AG04450 (cell line): ENCODE data around the gene NUP214. TPM values are rescaled to one million over a fixed set of nuclear protein-coding genes. Genes with fewer than 3 reads are reported as not detected.
A peak's percentile ranks its signal among the peaks of the same experiment; 100 is the strongest.

Experiments
- CTCF ChIA-PET: fragments of 300-600, 350-600 bp; formaldehyde crosslinking; extraction: SDS; loops from one replicate; lab custom pipeline; 2022; ENCODE audit warnings: antibody characterized with exemption, inconsistent platforms; lab: Charles Lee
- POLR2A ChIA-PET: fragments of 350-600 bp; formaldehyde crosslinking; extraction: SDS; loops from one replicate; lab custom pipeline; 2021; ENCODE audit warnings: antibody characterized with exemption, inconsistent platforms; lab: Yijun Ruan, JAX
- DNase-seq: peaks from one replicate; pipeline ENCODE4 v3.0.0-alpha.2; 2011; ENCODE audit warnings: low read depth, low spot score
- H3K27ac ChIP-seq: one replicate; pipeline ENCODE4 v1.5.1; 2012; ENCODE audit warnings: low read depth, low read length, control low read depth
- H3K27me3 ChIP-seq: one replicate; pipeline ENCODE4 v1.6.0; 2012; ENCODE audit warnings: low read length; ENCODE audit not compliant: control insufficient read depth, insufficient read depth
- H3K4me3 ChIP-seq: 2 replicates; pipeline ENCODE4 v1.5.1; 2011; ENCODE audit warnings: mild to moderate bottlenecking, low read depth, low read length, control low read depth
- H3K9me3 ChIP-seq: 2 replicates; pipeline ENCODE4 v1.5.1; 2012; ENCODE audit warnings: low read length; ENCODE audit not compliant: control insufficient read depth, insufficient read depth
- CTCF ChIP-seq: IDR thresholded peaks from 2 replicates; pipeline ENCODE4 v1.5.1; 2011; ENCODE audit warnings: low read depth, low read length, control low read depth, inconsistent platforms
- polyA plus RNA-seq: library from polyadenylated mRNA; depleted of rRNA; stranded (reverse); fragments of >200 nt; gene quantifications from 2 replicates; pipeline ENCODE4 v1.2.3, GENCODE V29; 2011

The NUP214 gene
- polyA plus RNA-seq, 1 experiment = 7.9 TPM

GRCh38 chr9:131173995-131174394 lies 48.6 kb downstream of the NUP214 start:
- Histone ChIP-seq H3K27ac (no peak overlapping the region), H3K27me3 (no peaks in the 10 kb centered on the region), H3K4me3 (no peak overlapping the region), H3K9me3 (no peaks in the 10 kb centered on the region)
- ChIA-PET CTCF (interaction anchor here (1.6 kb wide), 1 partner anchor 162 kb away, joined by 6 read pairs; no protein-coding TSS in a partner anchor), POLR2A (no interaction called here)
- no peak for DNase-seq
- TF ChIP-seq CTCF = no peak

DNA sequence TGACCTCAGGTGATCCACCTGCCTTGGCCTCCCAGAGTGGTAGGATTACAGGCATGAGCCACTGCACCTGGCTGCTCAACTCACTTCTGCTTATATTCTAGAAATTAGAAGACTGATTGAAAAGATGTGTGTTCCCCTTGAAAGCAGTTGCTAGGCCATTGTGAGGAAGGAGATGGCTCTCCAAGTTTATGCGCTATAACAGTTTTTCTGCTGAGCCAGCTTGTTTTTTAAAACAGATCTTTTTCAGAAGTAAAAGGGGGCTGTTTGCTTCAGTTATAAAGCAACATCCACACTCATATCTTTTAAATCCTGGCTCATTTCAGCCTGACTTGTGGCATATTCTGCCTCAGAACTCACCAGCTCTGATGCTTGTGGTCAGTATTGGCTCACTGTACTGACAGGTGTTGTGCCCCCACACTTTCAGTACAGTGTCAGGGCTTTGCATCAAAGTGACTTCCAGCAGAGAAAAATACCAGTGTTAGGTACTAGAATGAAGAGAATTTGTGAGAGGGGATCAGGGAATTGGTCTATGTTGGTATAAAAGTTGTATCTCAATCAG lies 49.4 kb downstream of the NUP214 start:
- Histone ChIP-seq H3K9me3 (no peaks in the 10 kb centered on the region), H3K4me3 (no peak overlapping the region), H3K27ac (no peak overlapping the region), H3K27me3 (no peaks in the 10 kb centered on the region)
- DNase-seq = no peak
- TF ChIP-seq CTCF = no peak
- ChIA-PET POLR2A (no interaction called here), CTCF (interaction anchor here (1.6 kb wide), 1 partner anchor 162 kb away, joined by 6 read pairs; no protein-coding TSS in a partner anchor)

- Histone ChIP-seq H3K27ac (peak overlapping the region; percentile 47), H3K4me3 (no peak overlapping the region), H3K27me3 (no peaks in the 10 kb centered on the region), H3K9me3 (no peaks in the 10 kb centered on the region)
- ChIA-PET POLR2A (interaction anchor here (0.6 to 1.1 kb wide), 2 partner anchors 158 to 196 kb away, joined by 4 read pairs; no protein-coding TSS in a partner anchor), CTCF (interaction anchor here (0.6 to 7.6 kb wide), 18 partner anchors 8 to 172 kb away, joined by 3 to 199 read pairs (median 4); no protein-coding TSS in a partner anchor)
- no peak for TF ChIP-seq CTCF
- no peak for DNase-seq
Observed at GRCh38 chr9:131177898-131178297, 52.5 kb downstream of the NUP214 start.

DNA sequence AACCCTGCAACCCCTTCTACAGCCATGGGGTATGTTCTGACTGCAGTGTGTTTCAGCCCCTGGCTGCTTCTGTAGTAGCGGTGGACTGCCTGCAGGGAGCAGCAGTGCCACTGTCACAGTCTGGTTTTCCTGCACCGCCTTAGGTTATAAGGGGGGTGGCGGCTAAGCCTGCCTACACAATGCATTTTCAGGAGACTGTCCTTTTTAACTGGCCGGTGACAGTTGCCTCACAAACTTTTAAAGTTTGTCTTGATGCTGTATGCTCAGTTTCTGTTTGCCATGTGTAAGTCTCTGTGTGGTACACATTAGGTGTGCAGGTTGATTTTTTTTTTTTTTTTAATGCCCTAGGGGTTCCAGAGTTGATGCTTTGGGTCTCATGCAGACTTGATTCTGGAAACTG lies 53.0 kb downstream of the NUP214 start:
- CTCF ChIA-PET = interaction anchor here (0.7 to 7.6 kb wide), 19 partner anchors 8 to 1133 kb away, joined by 3 to 199 read pairs (median 4); no protein-coding TSS in a partner anchor
- peak; percentile 98 for TF ChIP-seq CTCF
- no peak overlapping the region for H3K4me3 ChIP-seq
- peak; percentile 74 for DNase-seq
- H3K9me3 ChIP-seq = no peaks in the 10 kb centered on the region
- peak overlapping the region; percentile 89 for H3K27ac ChIP-seq
- POLR2A ChIA-PET = interaction anchor here (1.0 to 1.1 kb wide), 2 partner anchors 157 to 158 kb away, joined by 3 to 4 read pairs; no protein-coding TSS in a partner anchor
- no peaks in the 10 kb centered on the region for H3K27me3 ChIP-seq

DNA sequence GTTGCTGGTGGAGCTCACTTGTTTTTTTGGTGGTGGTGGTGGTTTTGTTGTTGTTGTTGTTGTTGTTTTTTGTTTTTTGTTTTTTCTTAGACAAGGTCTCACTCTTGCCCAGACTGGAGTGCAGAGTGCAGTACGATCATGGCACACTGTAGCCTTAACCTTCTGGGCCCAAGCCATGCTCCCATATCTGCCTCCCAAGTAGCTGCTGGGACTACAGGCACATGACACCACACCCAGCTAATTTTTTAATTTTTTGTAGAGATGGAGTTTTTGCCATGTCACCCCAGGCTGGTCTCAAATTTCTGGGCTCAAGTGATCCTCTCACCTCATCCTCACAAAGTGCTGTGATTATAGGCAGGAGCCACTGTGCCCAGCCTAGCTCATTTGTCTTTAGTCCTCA lies 53.5 kb downstream of the NUP214 start:
- no peak for TF ChIP-seq CTCF
- DNase-seq = no peak
- POLR2A ChIA-PET = interaction anchor here (1.0 kb wide), 1 partner anchor 156 kb away, joined by 3 read pairs; no protein-coding TSS in a partner anchor
- Histone ChIP-seq H3K4me3 (no peak overlapping the region), H3K9me3 (no peaks in the 10 kb centered on the region), H3K27ac (peak overlapping the region; percentile 89), H3K27me3 (no peaks in the 10 kb centered on the region)
- CTCF ChIA-PET = interaction anchor here (0.6 to 7.6 kb wide), 12 partner anchors 18 to 1132 kb away, joined by 3 to 199 read pairs (median 4); no protein-coding TSS in a partner anchor
